ENCODE results near the gene RNASE7. TPM values are rescaled to one million over a fixed set of nuclear protein-coding genes. Genes with fewer than 3 reads are reported as not detected.

The RNASE7 gene
- total RNA-seq, 1 donor from 2014 or later = not detected

GRCh38 chr14:21078287-21078686, 36.1 kb downstream of the RNASE7 start:
- Histone ChIP-seq H3K4me1 (no peaks in the 10 kb centered on the region), H3K9me3 (no peaks in the 10 kb centered on the region), H3K4me3 (no peak overlapping the region), H3K27me3 (no peaks in the 10 kb centered on the region), H3K36me3 (peaks cover 66% of the 10 kb centered on the region), H3K27ac (no peak overlapping the region)
- intact Hi-C loops (cut with DNase I) = no loop called here
- DNase-seq = no peak
- ATAC-seq = no peak
- TF ChIP-seq CTCF (IDR thresholded peaks at IDR 0.05) = no peak

GRCh38 chr14:21078726-21079125, 36.6 kb downstream of the RNASE7 start:
- intact Hi-C loops (cut with DNase I) = no loop called here
- no peaks in the 10 kb centered on the region for H3K4me1 ChIP-seq
- H3K36me3 ChIP-seq = peaks cover 69% of the 10 kb centered on the region
- H3K9me3 ChIP-seq = no peaks in the 10 kb centered on the region
- DNase-seq (no peak), ATAC-seq (no peak)
- H3K4me3 ChIP-seq = no peak overlapping the region
- no peaks in the 10 kb centered on the region for H3K27me3 ChIP-seq
- no peak for TF ChIP-seq CTCF (IDR thresholded peaks at IDR 0.05)
- H3K27ac ChIP-seq = no peak overlapping the region

GRCh38 chr14:21081521-21082142, 39.5 kb downstream of the RNASE7 start:
- DNase-seq (no peak), ATAC-seq (no peak)
- no peak overlapping the region for H3K27ac ChIP-seq
- TF ChIP-seq CTCF (IDR thresholded peaks at IDR 0.05) = no peak
- intact Hi-C loops (cut with DNase I) = no loop called here
- no peaks in the 10 kb centered on the region for H3K27me3 ChIP-seq
- peaks cover 68% of the 10 kb centered on the region for H3K36me3 ChIP-seq
- no peak overlapping the region for H3K4me3 ChIP-seq
- peaks cover 14% of the 10 kb centered on the region for H3K4me1 ChIP-seq
- no peaks in the 10 kb centered on the region for H3K9me3 ChIP-seq

GRCh38 chr14:21083565-21084325, 41.6 kb downstream of the RNASE7 start:
- H3K9me3 ChIP-seq = no peaks in the 10 kb centered on the region
- intact Hi-C loops (cut with DNase I) = no loop called here
- H3K36me3 ChIP-seq = peaks cover 75% of the 10 kb centered on the region
- DNase-seq = no peak
- ATAC-seq = no peak
- TF ChIP-seq CTCF (IDR thresholded peaks at IDR 0.05) = no peak
- H3K27ac ChIP-seq = no peak overlapping the region
- H3K4me3 ChIP-seq = no peak overlapping the region
- H3K4me1 ChIP-seq = peaks cover 14% of the 10 kb centered on the region
- H3K27me3 ChIP-seq = no peaks in the 10 kb centered on the region

GRCh38 chr14:21084396-21084795, 42.2 kb downstream of the RNASE7 start:
- intact Hi-C loops (cut with DNase I) = no loop called here
- Histone ChIP-seq H3K9me3 (no peaks in the 10 kb centered on the region), H3K36me3 (peaks cover 75% of the 10 kb centered on the region), H3K4me3 (no peak overlapping the region), H3K4me1 (peaks cover 14% of the 10 kb centered on the region), H3K27me3 (no peaks in the 10 kb centered on the region), H3K27ac (peak overlapping the region; percentile 63)
- ATAC-seq = no peak
- DNase-seq = no peak
- TF ChIP-seq CTCF (IDR thresholded peaks at IDR 0.05) = no peak
